Osteocyte (in vitro differentiated cells): Measurements from ENCODE around the gene OTOG. TPM values are rescaled to one million over a fixed set of nuclear protein-coding genes. Genes with fewer than 3 reads are reported as not detected.

Source experiments
- DNase-seq: peaks from one replicate; pipeline ENCODE4 v3.0.0; 2021; ENCODE audit warnings: mixed read lengths; ENCODE audit not compliant: unreplicated experiment; ENCODE audit errors: extremely low spot score
- H3K27ac Mint-ChIP-seq: one replicate; pipeline ENCODE4 v1.8.0; 2021; ENCODE audit warnings: mild to moderate bottlenecking, mixed read lengths; ENCODE audit not compliant: unreplicated experiment
- H3K27me3 Mint-ChIP-seq: one replicate; pipeline ENCODE4 v1.8.0; 2021; ENCODE audit warnings: mixed read lengths; ENCODE audit not compliant: unreplicated experiment
- H3K36me3 Mint-ChIP-seq: one replicate; pipeline ENCODE4 v1.8.0; 2021; ENCODE audit warnings: mixed read lengths; ENCODE audit not compliant: unreplicated experiment
- H3K4me1 Mint-ChIP-seq: one replicate; pipeline ENCODE4 v1.8.0; 2021; ENCODE audit warnings: mixed read lengths; ENCODE audit not compliant: unreplicated experiment
- H3K4me3 Mint-ChIP-seq: one replicate; pipeline ENCODE4 v1.8.0; 2021; ENCODE audit warnings: mild to moderate bottlenecking, moderate library complexity, mixed read lengths; ENCODE audit not compliant: unreplicated experiment
- H3K9me3 Mint-ChIP-seq: one replicate; pipeline ENCODE4 v1.8.0; 2021; ENCODE audit warnings: mixed read lengths; ENCODE audit not compliant: unreplicated experiment
- CTCF ChIP-seq: fragments of 200-600 bp; sonication (generic); IDR thresholded peaks from 2 replicates; pipeline ENCODE4 v1.5.0; 2021; ENCODE audit warnings: antibody characterized with exemption, mild to moderate bottlenecking, moderate library complexity
- total RNA-seq: library from RNA; stranded (reverse); gene quantifications from 2 replicates; pipeline ENCODE4 v1.2.1, GENCODE V29; 2021

OTOG gene
- total RNA-seq, 1 donor from 2014 or later = not detected

- DNase-seq = no peak
- H3K4me3 Mint-ChIP-seq = no peak overlapping the region
- H3K27me3 Mint-ChIP-seq = peaks cover 54% of the 10 kb centered on the region
- no peaks in the 10 kb centered on the region for H3K4me1 Mint-ChIP-seq
- TF ChIP-seq CTCF = no peak
- H3K36me3 Mint-ChIP-seq = no peaks in the 10 kb centered on the region
- H3K9me3 Mint-ChIP-seq = no peaks in the 10 kb centered on the region
- H3K27ac Mint-ChIP-seq = no peak overlapping the region
Observed at GRCh38 chr11:17538054-17538453, 9.0 kb upstream of the OTOG start.

GRCh38 chr11:17538731-17539130 lies 8.3 kb upstream of the OTOG start:
- no peak overlapping the region for H3K4me3 Mint-ChIP-seq
- H3K27ac Mint-ChIP-seq = no peak overlapping the region
- H3K9me3 Mint-ChIP-seq = no peaks in the 10 kb centered on the region
- peaks cover 57% of the 10 kb centered on the region for H3K27me3 Mint-ChIP-seq
- no peaks in the 10 kb centered on the region for H3K36me3 Mint-ChIP-seq
- DNase-seq = no peak
- no peaks in the 10 kb centered on the region for H3K4me1 Mint-ChIP-seq
- no peak for TF ChIP-seq CTCF

- TF ChIP-seq CTCF = no peak
- DNase-seq = no peak
- Mint-ChIP-seq H3K36me3 (no peaks in the 10 kb centered on the region), H3K27ac (no peak overlapping the region), H3K4me1 (no peaks in the 10 kb centered on the region), H3K9me3 (no peaks in the 10 kb centered on the region), H3K27me3 (peaks cover 59% of the 10 kb centered on the region), H3K4me3 (no peak overlapping the region)
Observed at GRCh38 chr11:17540807-17541206, 6.3 kb upstream of the OTOG start.

GRCh38 chr11:17541330-17541885 lies 5.7 kb upstream of the OTOG start:
- peaks cover 56% of the 10 kb centered on the region for H3K27me3 Mint-ChIP-seq
- H3K36me3 Mint-ChIP-seq = no peaks in the 10 kb centered on the region
- no peak for TF ChIP-seq CTCF
- H3K4me1 Mint-ChIP-seq = no peaks in the 10 kb centered on the region
- H3K9me3 Mint-ChIP-seq = no peaks in the 10 kb centered on the region
- no peak for DNase-seq
- H3K27ac Mint-ChIP-seq = no peak overlapping the region
- H3K4me3 Mint-ChIP-seq = no peak overlapping the region

- TF ChIP-seq CTCF = no peak
- Mint-ChIP-seq H3K4me3 (no peak overlapping the region), H3K27me3 (peaks cover 54% of the 10 kb centered on the region), H3K36me3 (no peaks in the 10 kb centered on the region), H3K27ac (no peak overlapping the region), H3K4me1 (no peaks in the 10 kb centered on the region), H3K9me3 (no peaks in the 10 kb centered on the region)
- DNase-seq = no peak
Observed at GRCh38 chr11:17542249-17542648, 4.8 kb upstream of the OTOG start.
